Muscle layer of duodenum (tissue), 2 donors: Measurements from ENCODE around the gene PHETA1.
"Not testable (repeated sequence)": the region's sequence is repeated elsewhere in the genome, so short reads cannot be mapped to it uniquely, and the experiment has no call there.

ENCODE experiments used
- H3K27ac ChIP-seq: one replicate; pipeline ENCODE4 v1.7.0; 2013; ENCODE audit warnings: mild to moderate bottlenecking, low read length
- H3K27me3 ChIP-seq: one replicate; pipeline ENCODE4 v1.7.0; 2013; ENCODE audit warnings: low read depth, mild to moderate bottlenecking, control low read depth, low read length
- H3K36me3 ChIP-seq, 2 donors: one replicate each; pipeline ENCODE4 v1.7.0; 2013; ENCODE audit warnings: low read length in 2 of 2, control low read depth in 1 of 2, mild to moderate bottlenecking in 1 of 2; ENCODE audit not compliant: insufficient read depth in 2 of 2, control insufficient read depth in 1 of 2
- H3K4me1 ChIP-seq, 2 donors: one replicate each; pipeline ENCODE4 v1.7.0; 2013; ENCODE audit warnings: low read length in 2 of 2, mild to moderate bottlenecking in 2 of 2, control low read depth in 1 of 2, moderate library complexity in 1 of 2; ENCODE audit not compliant: insufficient read depth in 2 of 2, control insufficient read depth in 1 of 2
- H3K4me3 ChIP-seq, 2 donors: one replicate each; pipeline ENCODE4 v1.7.0; 2013; ENCODE audit warnings: low read length in 2 of 2, low read depth in 1 of 2, mild to moderate bottlenecking in 1 of 2
- H3K9me3 ChIP-seq, 2 donors: one replicate each; pipeline ENCODE4 v1.7.0; 2013; ENCODE audit warnings: low read length in 2 of 2, control low read depth in 1 of 2, mild to moderate bottlenecking in 1 of 2; ENCODE audit not compliant: control insufficient read depth in 1 of 2
- donor health status: healthy.

PHETA1 gene

GRCh38 chr12:111390910-111391309 lies 22.0 kb upstream of the PHETA1 start:
- Histone ChIP-seq H3K27me3 (no peaks in the 10 kb centered on the region), H3K9me3 (no peaks in the 10 kb centered on the region), H3K4me3 (no peak overlapping the region), H3K36me3 (no peaks in the 10 kb centered on the region), H3K27ac (no peak overlapping the region), H3K4me1 (no peaks in the 10 kb centered on the region)

- Histone ChIP-seq H3K27me3 (no peaks in the 10 kb centered on the region), H3K9me3 (no peaks in the 10 kb centered on the region), H3K4me1 (no peaks in the 10 kb centered on the region), H3K4me3 (no peak overlapping the region), H3K36me3 (no peaks in the 10 kb centered on the region), H3K27ac (no peak overlapping the region)
Observed at GRCh38 chr12:111389635-111390034, 20.7 kb upstream of the PHETA1 start.

- Histone ChIP-seq H3K27me3 (no peaks in the 10 kb centered on the region), H3K4me3 (no peak overlapping the region), H3K9me3 (no peaks in the 10 kb centered on the region), H3K27ac (no peak overlapping the region), H3K4me1 (no peaks in the 10 kb centered on the region), H3K36me3 (no peaks in the 10 kb centered on the region)
Observed at GRCh38 chr12:111387747-111388323, 18.9 kb upstream of the PHETA1 start.

GRCh38 chr12:111386885-111387284 lies 18.0 kb upstream of the PHETA1 start:
- H3K36me3 ChIP-seq: no peaks in the 10 kb centered on the region
- H3K9me3 ChIP-seq: no peaks in the 10 kb centered on the region
- H3K27me3 ChIP-seq: no peaks in the 10 kb centered on the region
- no peak overlapping the region for H3K27ac ChIP-seq
- no peaks in the 10 kb centered on the region for H3K4me1 ChIP-seq
- no peak overlapping the region for H3K4me3 ChIP-seq

GRCh38 chr12:111384596-111384995 lies 15.7 kb upstream of the PHETA1 start:
- H3K4me3 ChIP-seq: no peak overlapping the region
- H3K4me1 ChIP-seq: no peaks in the 10 kb centered on the region
- H3K36me3 ChIP-seq: no peaks in the 10 kb centered on the region
- no peaks in the 10 kb centered on the region for H3K9me3 ChIP-seq
- no peaks in the 10 kb centered on the region for H3K27me3 ChIP-seq
- no peak overlapping the region for H3K27ac ChIP-seq

GRCh38 chr12:111379942-111380554 lies 11.2 kb upstream of the PHETA1 start:
- Histone ChIP-seq H3K27ac (no peak overlapping the region), H3K4me3 (no peak overlapping the region), H3K27me3 (no peaks in the 10 kb centered on the region), H3K36me3 (no peaks in the 10 kb centered on the region), H3K4me1 (no peaks in the 10 kb centered on the region), H3K9me3 (no peaks in the 10 kb centered on the region)

GRCh38 chr12:111377440-111377839 lies 8.5 kb upstream of the PHETA1 start:
- H3K36me3 ChIP-seq: no peaks in the 10 kb centered on the region
- H3K4me1 ChIP-seq: no peaks in the 10 kb centered on the region
- no peaks in the 10 kb centered on the region for H3K27me3 ChIP-seq
- no peak overlapping the region for H3K4me3 ChIP-seq
- no peaks in the 10 kb centered on the region for H3K9me3 ChIP-seq
- no peak overlapping the region for H3K27ac ChIP-seq

- peaks cover 7 to 13% of the 10 kb centered on the region in 2 donors for H3K4me1 ChIP-seq
- H3K27me3 ChIP-seq, H3K27ac ChIP-seq, H3K36me3 ChIP-seq, H3K4me3 ChIP-seq, H3K9me3 ChIP-seq: not testable (repeated sequence)
Observed at GRCh38 chr12:111373231-111373630, 4.3 kb upstream of the PHETA1 start.

GRCh38 chr12:111369496-111370220 lies 763 bp upstream of the PHETA1 start:
- Histone ChIP-seq H3K4me3 (peak overlapping the region; percentile 73 to 96), H3K4me1 (peaks cover 15 to 25% of the 10 kb centered on the region in 2 donors), H3K27me3 (no peaks in the 10 kb centered on the region), H3K36me3 (peaks cover 0 to 9% of the 10 kb centered on the region in 2 donors), H3K9me3 (no peaks in the 10 kb centered on the region), H3K27ac (no peak overlapping the region)

GRCh38 chr12:111368291-111368787 lies 556 bp downstream of the PHETA1 start:
- Histone ChIP-seq H3K4me3 (peak overlapping the region; percentile 81 to 96), H3K36me3 (peaks cover 0 to 14% of the 10 kb centered on the region in 2 donors), H3K4me1 (peaks cover 15 to 25% of the 10 kb centered on the region in 2 donors), H3K27me3 (no peaks in the 10 kb centered on the region), H3K27ac (no peak overlapping the region), H3K9me3 (no peaks in the 10 kb centered on the region)

- H3K4me1 ChIP-seq: peaks cover 15 to 25% of the 10 kb centered on the region in 2 donors
- H3K4me3 ChIP-seq: peak overlapping the region; percentile 81 to 96
- H3K36me3 ChIP-seq: peaks cover 0 to 20% of the 10 kb centered on the region in 2 donors
- H3K27ac ChIP-seq: no peak overlapping the region
- H3K9me3 ChIP-seq: no peaks in the 10 kb centered on the region
- H3K27me3 ChIP-seq: no peaks in the 10 kb centered on the region
Observed at GRCh38 chr12:111367661-111368221, 1.2 kb downstream of the PHETA1 start.
